Measurements from ENCODE around the gene AKAP12. TPM values are rescaled to one million over a fixed set of nuclear protein-coding genes. Genes with fewer than 3 reads are reported as not detected.

The AKAP12 gene
- total RNA-seq, 3 donors from 2014 or later (not counting 1 experiment from before 2014, with no cell fraction given), result 0.07 to 17.6 (median 0.75) TPM

- no peak for ATAC-seq
- Mint-ChIP-seq H3K9me3 (no peaks in the 10 kb centered on the region), H3K4me3 (no peak overlapping the region), H3K27ac (no peak overlapping the region), H3K4me1 (peaks cover 23 to 27% of the 10 kb centered on the region in 2 donors), H3K36me3 (no peaks in the 10 kb centered on the region), H3K27me3 (ENCODE audit: low read depth in 2 of 2) (peaks cover 42 to 43% of the 10 kb centered on the region in 2 donors)
- TF ChIP-seq, protein P1, sequence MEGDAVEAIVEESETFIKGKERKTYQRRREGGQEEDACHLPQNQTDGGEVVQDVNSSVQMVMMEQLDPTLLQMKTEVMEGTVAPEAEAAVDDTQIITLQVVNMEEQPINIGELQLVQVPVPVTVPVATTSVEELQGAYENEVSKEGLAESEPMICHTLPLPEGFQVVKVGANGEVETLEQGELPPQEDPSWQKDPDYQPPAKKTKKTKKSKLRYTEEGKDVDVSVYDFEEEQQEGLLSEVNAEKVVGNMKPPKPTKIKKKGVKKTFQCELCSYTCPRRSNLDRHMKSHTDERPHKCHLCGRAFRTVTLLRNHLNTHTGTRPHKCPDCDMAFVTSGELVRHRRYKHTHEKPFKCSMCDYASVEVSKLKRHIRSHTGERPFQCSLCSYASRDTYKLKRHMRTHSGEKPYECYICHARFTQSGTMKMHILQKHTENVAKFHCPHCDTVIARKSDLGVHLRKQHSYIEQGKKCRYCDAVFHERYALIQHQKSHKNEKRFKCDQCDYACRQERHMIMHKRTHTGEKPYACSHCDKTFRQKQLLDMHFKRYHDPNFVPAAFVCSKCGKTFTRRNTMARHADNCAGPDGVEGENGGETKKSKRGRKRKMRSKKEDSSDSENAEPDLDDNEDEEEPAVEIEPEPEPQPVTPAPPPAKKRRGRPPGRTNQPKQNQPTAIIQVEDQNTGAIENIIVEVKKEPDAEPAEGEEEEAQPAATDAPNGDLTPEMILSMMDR (IDR thresholded peaks at IDR 0.05), result peak; percentile 59
- Histone ChIP-seq H3K4me3 (ENCODE audit: low read length) (no peak overlapping the region), H3K36me3 (ENCODE audit: control insufficient read depth, insufficient read depth, low read length) (no peaks in the 10 kb centered on the region), H3K27ac (ENCODE audit: low read length) (no peak overlapping the region), H3K9me3 (ENCODE audit: control insufficient read depth, insufficient read depth, low read length) (no peaks in the 10 kb centered on the region), H3K27me3 (ENCODE audit: control insufficient read depth, insufficient read depth, low read length) (peaks cover 23% of the 10 kb centered on the region), H3K4me1 (ENCODE audit: control insufficient read depth, insufficient read depth, low read length) (peaks cover 17% of the 10 kb centered on the region)
- WGBS (ENCODE audit: insufficient coverage), result 33% methylated on average over 6 of the region's 6 CpGs
- DNase-seq, result no peak
- intact Hi-C loops (cut with micrococcal nuclease), result loop anchor here (1.0 kb wide), 2 partner anchors 310 to 432 kb away; no protein-coding TSS in a partner anchor
Observed at GRCh38 chr6:151324488-151324825, 84.7 kb downstream of the AKAP12 start.

DNA sequence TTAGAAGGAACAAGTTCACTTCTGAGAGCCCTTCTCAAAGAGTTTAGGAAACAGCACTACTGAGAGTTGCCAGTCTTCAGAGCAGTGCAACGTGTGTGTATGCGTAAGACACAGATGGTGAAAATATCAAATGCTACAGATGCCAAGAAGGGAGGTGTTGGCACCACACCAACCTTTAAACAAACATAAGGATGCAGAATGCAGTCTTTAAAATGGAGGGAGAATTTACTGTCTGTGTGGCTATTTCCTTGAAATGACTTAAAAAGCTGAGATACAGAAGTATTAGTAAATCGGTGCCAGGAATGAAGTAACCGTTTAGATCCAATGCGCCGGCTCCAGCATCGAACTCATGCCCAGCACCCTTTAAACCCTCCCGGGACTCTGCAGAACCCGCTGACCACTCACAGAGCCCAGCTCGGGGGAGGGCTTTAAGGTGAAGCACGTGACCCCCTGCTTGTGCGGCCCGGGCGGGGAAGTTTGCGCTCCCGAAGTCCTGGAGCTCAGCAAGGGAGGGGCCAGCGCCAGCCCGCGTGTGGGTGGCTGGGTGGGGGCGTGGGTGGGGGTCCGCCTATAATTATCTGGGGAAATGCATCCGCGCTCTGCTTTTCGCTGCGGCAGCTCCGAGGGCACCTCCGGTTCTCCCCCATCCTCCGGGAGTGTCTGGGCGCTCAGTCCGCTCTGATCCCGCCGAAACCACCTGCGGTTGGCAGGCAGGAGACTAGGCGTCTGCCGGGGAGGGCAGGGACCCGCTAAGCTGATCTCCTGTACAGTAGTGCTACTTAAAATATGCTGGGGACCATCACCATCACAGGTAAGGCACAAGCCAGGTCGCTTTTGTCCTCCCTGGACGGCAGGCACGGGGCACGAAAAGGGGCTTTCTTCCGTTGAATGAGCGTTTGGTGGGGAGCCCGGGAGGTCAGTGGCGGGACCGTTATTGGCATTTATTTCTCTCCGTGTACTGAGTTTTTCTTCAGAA lies 85.6 kb downstream of the AKAP12 start:
- Histone ChIP-seq H3K36me3 (ENCODE audit: control insufficient read depth, insufficient read depth, low read length) (no peaks in the 10 kb centered on the region), H3K4me3 (ENCODE audit: low read length) (peak overlapping the region; percentile 20), H3K27me3 (ENCODE audit: control insufficient read depth, insufficient read depth, low read length) (peaks cover 23% of the 10 kb centered on the region), H3K9me3 (ENCODE audit: control insufficient read depth, insufficient read depth, low read length) (no peaks in the 10 kb centered on the region), H3K4me1 (ENCODE audit: control insufficient read depth, insufficient read depth, low read length) (peaks cover 17% of the 10 kb centered on the region), H3K27ac (ENCODE audit: low read length) (no peak overlapping the region)
- TF ChIP-seq, protein P1 (IDR thresholded peaks at IDR 0.05), result no peak
- Mint-ChIP-seq H3K27ac (no peak overlapping the region), H3K27me3 (ENCODE audit: low read depth in 2 of 2) (peaks cover 39 to 40% of the 10 kb centered on the region in 2 donors), H3K4me1 (peaks cover 23 to 27% of the 10 kb centered on the region in 2 donors), H3K4me3 (peak overlapping the region; percentile 84), H3K36me3 (no peaks in the 10 kb centered on the region), H3K9me3 (no peaks in the 10 kb centered on the region)
- peak in 1 of 3 donors; percentile 52 for ATAC-seq
- peak; percentile 19 to 42 for DNase-seq
- intact Hi-C loops (cut with micrococcal nuclease), result no loop called here
- 7% methylated on average over 46 of the region's 46 CpGs for WGBS (ENCODE audit: insufficient coverage)

- no peak overlapping the region for H3K27ac Mint-ChIP-seq
- H3K4me3 Mint-ChIP-seq, result peak overlapping the region; percentile 84
- peaks cover 23 to 27% of the 10 kb centered on the region in 2 donors for H3K4me1 Mint-ChIP-seq
- ATAC-seq, result no peak
- Histone ChIP-seq H3K4me1 (ENCODE audit: control insufficient read depth, insufficient read depth, low read length) (peaks cover 17% of the 10 kb centered on the region), H3K27ac (ENCODE audit: low read length) (no peak overlapping the region), H3K4me3 (ENCODE audit: low read length) (no peak overlapping the region), H3K9me3 (ENCODE audit: control insufficient read depth, insufficient read depth, low read length) (no peaks in the 10 kb centered on the region), H3K27me3 (ENCODE audit: control insufficient read depth, insufficient read depth, low read length) (peaks cover 23% of the 10 kb centered on the region), H3K36me3 (ENCODE audit: control insufficient read depth, insufficient read depth, low read length) (no peaks in the 10 kb centered on the region)
- peaks cover 33 to 35% of the 10 kb centered on the region in 2 donors for H3K27me3 Mint-ChIP-seq (ENCODE audit: low read depth in 2 of 2)
- H3K36me3 Mint-ChIP-seq, result no peaks in the 10 kb centered on the region
- no peaks in the 10 kb centered on the region for H3K9me3 Mint-ChIP-seq
- intact Hi-C loops (cut with micrococcal nuclease), result no loop called here
- 83% methylated on average over 7 of the region's 8 CpGs for WGBS (ENCODE audit: insufficient coverage)
- no peak for DNase-seq
- TF ChIP-seq, protein P1 (IDR thresholded peaks at IDR 0.05), result no peak
Observed at GRCh38 chr6:151326116-151326825, 86.5 kb downstream of the AKAP12 start.

Data from natural killer cell (primary cell).